NCI-H1694 (cell line): ENCODE measurements around the gene YPEL1.
"Not testable (repeated sequence)": the region's sequence is repeated elsewhere in the genome, so short reads cannot be mapped to it uniquely, and the experiment has no call there.

Source experiments
- DNase-seq: peaks from one replicate; lab custom pipeline; 2025; lab: John Stamatoyannopoulos, UW

Gene YPEL1

GRCh38 chr22:21721195-21721852, 14.3 kb downstream of the YPEL1 start:
- DNase-seq: not testable (repeated sequence)

DNA sequence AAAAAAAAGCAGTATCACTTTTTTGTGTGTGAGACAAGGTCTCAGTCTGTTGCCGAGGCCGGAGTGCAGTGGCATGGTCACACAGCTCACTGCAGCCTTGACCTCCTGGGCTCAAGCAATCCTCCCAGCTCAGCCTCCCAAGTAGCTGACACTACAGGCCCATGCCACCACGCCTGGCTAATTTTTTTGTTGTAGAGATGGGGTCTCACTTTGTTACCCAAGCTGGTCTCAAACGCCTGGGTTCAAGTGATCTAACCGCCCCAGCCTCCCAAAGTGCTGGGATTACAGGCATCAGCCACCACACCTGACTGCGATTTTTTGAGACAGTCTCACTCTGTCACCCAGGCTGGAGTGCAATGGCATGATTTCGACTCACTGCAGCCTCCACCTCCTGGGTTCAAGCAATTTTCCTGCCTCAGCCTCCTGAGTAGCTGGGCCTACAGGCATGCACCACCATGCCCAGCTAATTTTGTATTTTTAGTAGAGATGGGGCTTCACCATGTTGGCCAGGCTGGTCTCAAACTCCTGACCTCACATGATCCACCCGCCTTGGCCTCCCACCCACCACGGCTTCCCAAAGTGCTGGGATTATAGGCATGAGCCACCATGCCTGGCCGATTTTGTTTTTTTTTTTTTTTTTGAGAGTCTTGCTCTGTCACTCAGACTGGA, 15.3 kb downstream of the YPEL1 start:
- not testable (repeated sequence) for DNase-seq

- no peak for DNase-seq
Measured at GRCh38 chr22:21719024-21719423, 16.6 kb downstream of the YPEL1 start.

DNA sequence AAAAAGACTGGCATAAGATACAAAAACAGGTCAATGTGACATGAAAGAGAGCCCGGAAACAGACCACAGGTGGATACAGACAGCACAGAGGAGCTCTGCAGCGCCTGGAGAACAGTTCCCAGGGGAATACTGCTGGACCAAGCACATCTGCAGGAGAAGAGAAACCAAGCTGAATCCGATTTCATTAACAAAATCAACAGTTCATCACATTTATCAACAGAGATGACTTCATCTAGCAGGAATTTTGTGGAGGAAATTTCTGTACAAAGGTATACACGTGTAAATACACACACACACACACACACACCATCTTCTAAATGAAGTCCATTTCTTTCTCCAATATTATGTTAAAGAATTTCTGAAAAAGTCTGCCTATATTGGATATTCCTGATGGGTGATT, 17.1 kb downstream of the YPEL1 start:
- DNase-seq: no peak

DNA sequence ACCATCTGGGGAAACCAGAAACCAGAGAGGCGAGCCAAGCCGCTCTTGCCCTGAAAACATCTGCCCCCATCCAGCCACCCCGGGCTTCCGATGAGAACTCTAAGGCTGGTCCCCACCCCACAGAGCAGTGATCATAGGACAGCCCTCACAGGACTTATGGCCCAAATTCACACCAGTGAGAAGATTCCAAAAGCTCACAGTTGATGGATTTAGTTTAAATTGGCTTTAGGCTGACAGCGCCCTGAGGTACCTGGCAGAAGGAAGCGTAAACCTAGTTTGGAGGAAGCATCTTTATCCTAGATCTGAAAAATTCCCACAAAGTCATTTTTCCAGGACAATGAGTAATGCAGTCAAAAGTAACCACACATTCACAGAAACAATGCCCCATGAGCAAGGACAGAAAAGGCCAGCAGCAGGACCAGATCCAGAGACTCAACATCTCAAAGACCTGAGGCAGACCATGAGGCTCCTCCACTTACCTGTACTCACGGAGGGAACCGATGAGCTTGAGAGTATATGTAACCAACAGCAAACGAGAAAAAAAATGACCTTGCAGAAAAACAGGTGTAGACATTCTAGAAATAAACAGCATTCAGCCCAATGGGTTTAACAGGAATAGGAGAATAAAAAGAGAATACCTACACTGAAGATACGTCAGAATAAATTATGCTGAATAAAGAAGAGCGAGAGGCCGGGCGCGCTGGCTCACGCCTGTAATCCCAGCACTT, 19.0 kb downstream of the YPEL1 start:
- DNase-seq: not testable (repeated sequence)

GRCh38 chr22:21714786-21715185, 20.8 kb downstream of the YPEL1 start:
- DNase-seq: no peak

DNA sequence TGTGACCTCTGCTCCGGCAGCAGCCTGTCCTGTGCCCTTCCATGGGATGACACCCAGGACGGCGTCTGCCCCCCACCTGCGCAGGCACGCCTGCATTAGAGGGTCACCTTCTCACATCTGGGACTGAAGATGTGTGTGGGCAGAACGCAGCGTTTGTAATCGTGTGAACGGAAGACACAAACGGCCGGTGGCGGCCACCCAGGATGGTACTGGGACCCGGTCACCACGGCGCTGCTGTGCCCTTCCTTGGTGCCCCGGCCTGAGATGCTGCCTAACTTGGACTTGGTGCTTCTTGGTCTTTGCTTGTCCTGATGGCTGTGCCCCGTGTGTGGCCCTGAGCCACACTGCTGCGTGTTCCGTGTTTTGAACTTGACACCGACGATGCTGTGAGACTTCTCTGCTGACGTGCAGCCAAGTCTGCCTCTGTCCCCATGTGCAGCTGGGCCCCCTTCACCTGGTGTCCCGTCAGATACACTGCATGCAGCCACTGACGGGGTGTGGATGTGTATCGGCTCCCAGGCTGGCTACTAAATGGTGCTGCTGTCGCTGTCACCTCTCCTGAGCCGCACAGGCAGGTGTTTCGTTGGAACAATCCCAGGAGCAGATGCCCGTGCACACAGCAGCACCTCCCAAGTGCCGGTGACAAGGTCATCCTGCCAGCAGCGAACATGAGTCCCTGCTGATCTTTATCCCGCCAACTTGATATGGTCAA, 21.4 kb downstream of the YPEL1 start:
- DNase-seq: no peak

DNA sequence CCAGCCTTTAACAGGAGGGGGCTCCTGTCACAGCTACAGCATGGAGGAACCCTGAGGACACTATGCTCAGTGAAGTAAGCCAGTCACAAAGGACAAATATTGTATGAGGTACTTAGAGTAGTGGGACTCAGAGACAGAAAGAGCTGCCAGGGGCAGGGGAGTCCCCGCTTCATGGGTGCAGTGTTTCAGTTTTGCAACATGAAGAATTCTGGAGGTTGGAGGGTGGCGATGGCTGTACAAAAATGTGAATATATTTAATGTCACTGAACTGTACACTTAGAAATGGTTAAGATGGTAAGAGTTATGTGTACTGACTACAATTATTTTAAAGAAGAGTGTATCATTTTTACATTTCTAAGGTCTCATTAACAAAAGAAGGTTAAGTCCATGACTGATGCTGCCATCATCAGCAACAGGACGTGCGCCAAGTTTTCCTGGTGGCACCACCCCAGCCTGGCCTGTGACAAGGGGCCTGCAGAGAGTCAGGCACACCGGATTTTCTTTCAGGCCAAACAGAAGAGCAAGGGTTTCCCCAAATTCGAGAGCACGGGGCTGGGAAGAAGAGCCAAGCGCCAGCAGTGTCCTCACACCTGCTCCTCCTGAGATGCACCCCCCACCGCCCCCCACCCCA, 22.1 kb downstream of the YPEL1 start:
- DNase-seq: no peak

- peak; percentile 83 for DNase-seq
Measured at GRCh38 chr22:21712751-21713427, 22.7 kb downstream of the YPEL1 start.

- DNase-seq: no peak
Measured at GRCh38 chr22:21711851-21712250, 23.7 kb downstream of the YPEL1 start.

DNA sequence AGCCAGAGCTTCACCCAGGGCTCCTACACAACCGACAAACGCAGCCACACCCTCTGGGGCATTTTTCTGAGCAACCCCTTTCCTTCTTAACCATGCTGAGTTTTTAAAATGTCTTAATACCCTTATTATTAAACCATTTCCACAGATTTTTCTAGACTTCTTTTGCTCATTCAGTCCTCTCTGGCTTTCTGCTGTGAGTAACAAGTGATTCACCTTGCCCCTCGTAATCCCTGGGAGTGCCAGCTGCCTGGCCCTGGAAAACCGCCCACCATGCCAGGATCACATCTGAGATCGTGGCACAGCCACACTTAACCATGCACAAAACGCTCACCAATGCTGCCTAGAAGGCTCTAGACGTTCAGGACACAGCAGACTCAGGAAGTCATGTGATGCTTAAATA, 25.4 kb downstream of the YPEL1 start:
- no peak for DNase-seq

GRCh38 chr22:21709688-21710087, 25.9 kb downstream of the YPEL1 start:
- DNase-seq: no peak

DNA sequence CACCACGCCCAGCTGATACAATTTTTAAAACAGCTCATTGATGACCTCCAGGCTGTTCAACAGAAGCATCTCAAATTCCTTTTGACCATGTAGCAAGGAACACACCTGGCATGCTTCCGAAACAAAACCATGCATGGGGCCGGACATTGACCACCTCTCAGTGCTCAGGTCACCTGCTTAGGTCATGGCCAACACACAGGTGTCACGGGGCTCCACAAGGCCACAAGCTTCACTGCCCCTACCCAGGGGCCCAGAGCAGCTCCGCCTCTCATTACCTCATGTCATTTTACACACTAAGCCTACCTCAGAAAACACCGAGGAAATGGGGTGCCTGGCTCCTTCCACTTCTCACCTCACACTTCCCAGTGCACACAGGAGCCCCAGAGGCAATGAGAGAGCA, 26.6 kb downstream of the YPEL1 start:
- no peak for DNase-seq

DNA sequence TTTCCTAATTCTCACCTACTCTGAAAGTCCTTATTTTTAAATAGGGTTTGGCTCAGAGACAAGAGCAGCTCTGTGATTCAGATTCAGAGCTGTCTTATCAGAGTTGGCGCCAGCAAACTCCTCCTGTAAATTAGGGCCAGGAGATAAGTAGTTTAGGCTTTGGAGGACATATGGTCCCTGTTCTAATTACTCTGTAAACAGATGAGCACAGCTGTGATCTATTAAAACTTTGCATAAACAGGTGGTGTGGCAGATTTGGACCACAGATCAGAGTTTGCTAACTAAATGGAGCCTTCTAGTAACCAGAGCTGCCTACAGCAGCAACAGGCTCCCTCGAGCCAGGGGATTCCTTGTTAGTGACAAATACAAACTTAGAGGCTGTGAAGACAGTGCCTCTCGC, 27.9 kb downstream of the YPEL1 start:
- peak; percentile 97 for DNase-seq

- no peak for DNase-seq
Measured at GRCh38 chr22:21703684-21704316, 31.8 kb downstream of the YPEL1 start.

- DNase-seq: no peak
Measured at GRCh38 chr22:21702700-21703683, 32.6 kb downstream of the YPEL1 start.

- no peak for DNase-seq
Measured at GRCh38 chr22:21702094-21702493, 33.5 kb downstream of the YPEL1 start.

DNA sequence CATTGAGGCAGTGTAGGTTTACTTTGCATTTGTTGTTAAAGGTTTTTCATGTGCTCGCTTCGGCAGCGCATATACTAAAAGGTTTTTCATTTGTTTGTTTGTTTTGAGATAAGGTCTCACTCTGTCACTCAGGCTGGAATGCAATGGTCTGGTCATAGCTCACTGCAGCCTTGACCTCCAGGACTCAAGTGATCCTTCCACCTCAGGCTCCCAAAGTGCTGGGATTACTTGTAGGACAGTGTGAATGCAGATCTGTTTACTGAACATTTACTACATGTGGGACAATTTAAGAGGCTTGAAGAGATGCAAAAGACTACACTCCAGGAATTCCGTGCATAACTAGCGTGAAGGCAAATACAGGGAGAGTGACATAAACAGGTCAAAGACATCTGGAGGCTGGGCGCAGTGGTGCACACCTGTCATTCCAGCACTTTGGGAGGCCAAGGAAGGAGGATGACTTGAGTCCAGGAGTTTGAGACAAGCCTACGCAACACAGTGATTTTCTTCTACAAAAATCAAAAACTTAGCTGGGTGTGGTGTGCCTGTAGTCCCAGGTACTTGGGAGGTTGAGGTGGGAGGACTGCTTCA, 34.1 kb downstream of the YPEL1 start:
- no peak for DNase-seq

GRCh38 chr22:21700822-21701221, 34.8 kb downstream of the YPEL1 start:
- no peak for DNase-seq
